ENCODE data around the gene NFATC4. TPM values are rescaled to one million over a fixed set of nuclear protein-coding genes. Genes with fewer than 3 reads are reported as not detected.

Gene NFATC4
- polyA plus RNA-seq, 1 experiment, result 151 TPM

DNA sequence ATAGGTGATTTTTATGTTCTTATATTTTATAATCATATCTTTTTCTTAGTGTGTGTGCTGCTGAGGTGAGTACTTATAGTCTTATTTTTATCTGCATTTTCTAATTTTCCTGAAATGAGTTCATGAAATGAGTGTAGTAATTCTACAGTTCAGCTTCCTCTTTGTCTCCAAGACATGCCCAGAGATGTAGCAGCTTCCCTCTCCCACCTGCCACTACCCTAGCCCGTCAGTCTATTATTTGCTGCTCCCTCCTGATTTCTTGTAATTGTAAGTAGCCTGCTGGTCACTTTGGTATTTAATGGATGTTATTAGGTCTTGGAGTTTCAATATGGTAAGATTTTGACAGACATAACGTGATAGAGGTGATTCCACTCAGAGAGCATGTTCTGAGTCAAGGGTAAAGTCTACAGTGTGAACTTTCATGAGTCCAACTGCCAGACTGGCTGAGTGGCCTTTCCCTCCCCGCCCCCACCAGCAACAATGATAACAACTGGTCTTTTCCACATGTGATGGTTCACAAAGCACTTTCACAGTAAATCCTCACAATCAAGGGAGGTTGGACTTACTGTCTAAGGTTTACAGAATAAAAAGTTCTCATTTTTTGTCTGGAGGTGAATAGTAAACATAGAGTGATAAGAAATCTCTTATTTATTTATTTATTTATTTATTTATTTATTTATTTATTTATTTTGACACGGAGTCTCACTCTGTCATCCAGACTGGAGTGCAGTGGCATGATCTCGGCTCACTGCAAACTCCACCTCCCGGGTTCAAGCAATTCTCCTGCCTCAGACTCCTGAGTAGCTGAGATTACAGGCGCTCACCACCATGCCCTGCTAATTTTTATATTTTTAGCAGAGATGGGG is 24.0 kb upstream of the NFATC4 start:
- TF ChIP-seq, protein P1, sequence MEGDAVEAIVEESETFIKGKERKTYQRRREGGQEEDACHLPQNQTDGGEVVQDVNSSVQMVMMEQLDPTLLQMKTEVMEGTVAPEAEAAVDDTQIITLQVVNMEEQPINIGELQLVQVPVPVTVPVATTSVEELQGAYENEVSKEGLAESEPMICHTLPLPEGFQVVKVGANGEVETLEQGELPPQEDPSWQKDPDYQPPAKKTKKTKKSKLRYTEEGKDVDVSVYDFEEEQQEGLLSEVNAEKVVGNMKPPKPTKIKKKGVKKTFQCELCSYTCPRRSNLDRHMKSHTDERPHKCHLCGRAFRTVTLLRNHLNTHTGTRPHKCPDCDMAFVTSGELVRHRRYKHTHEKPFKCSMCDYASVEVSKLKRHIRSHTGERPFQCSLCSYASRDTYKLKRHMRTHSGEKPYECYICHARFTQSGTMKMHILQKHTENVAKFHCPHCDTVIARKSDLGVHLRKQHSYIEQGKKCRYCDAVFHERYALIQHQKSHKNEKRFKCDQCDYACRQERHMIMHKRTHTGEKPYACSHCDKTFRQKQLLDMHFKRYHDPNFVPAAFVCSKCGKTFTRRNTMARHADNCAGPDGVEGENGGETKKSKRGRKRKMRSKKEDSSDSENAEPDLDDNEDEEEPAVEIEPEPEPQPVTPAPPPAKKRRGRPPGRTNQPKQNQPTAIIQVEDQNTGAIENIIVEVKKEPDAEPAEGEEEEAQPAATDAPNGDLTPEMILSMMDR (IDR thresholded peaks at IDR 0.05; ENCODE audit: insufficient read depth, low read depth, low read length), result no peak
- no peak overlapping the region for H3K4me3 ChIP-seq (ENCODE audit: low read depth, low read length)
- H3K27me3 ChIP-seq (ENCODE audit: control insufficient read depth, insufficient read depth, low read length), result peaks cover 5% of the 10 kb centered on the region
- ChIA-PET CTCF (interaction anchor here (0.7 to 5.6 kb wide), 3 partner anchors 11 to 88 kb away, joined by 3 to 41 read pairs (median 7); no protein-coding TSS in a partner anchor), POLR2A (no interaction called here)
- no peak for DNase-seq (ENCODE audit: low read depth)
- no peaks in the 10 kb centered on the region for H3K36me3 ChIP-seq (ENCODE audit: control insufficient read depth, insufficient read depth, low read length)

DNA sequence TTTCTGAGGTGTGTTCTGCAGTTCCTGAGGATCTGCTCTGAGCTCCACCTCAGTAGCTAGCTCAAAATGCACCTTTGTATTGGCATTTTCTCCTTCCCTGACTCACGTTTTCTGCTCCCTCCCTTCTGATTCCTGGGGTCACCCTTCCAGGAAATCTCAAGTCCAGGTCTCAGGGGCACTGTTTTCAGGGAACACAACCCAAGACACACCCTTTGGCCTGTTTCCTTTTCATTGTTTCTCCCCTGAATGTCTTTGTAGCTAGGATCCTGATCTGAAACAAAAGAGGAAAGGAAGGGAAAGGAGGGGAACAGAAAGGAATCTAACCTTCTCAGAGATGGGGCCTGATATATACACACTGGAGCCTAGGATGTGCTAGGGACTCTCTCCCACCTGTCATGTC is 20.9 kb upstream of the NFATC4 start:
- no peaks in the 10 kb centered on the region for H3K36me3 ChIP-seq (ENCODE audit: control insufficient read depth, insufficient read depth, low read length)
- H3K27me3 ChIP-seq (ENCODE audit: control insufficient read depth, insufficient read depth, low read length), result peaks cover 6% of the 10 kb centered on the region; the same call in 1 of the 2 replicates
- H3K4me3 ChIP-seq (ENCODE audit: low read depth, low read length), result no peak overlapping the region
- DNase-seq (ENCODE audit: low read depth), result no peak
- TF ChIP-seq, protein P1 (IDR thresholded peaks at IDR 0.05; ENCODE audit: insufficient read depth, low read depth, low read length), result no peak
- POLR2A ChIA-PET, result no interaction called here
- CTCF ChIA-PET, result interaction anchor here (0.9 to 5.6 kb wide), 11 partner anchors 9 to 90 kb away, joined by 3 to 41 read pairs (median 5); partner anchors contain the start of gene CIDEB

DNA sequence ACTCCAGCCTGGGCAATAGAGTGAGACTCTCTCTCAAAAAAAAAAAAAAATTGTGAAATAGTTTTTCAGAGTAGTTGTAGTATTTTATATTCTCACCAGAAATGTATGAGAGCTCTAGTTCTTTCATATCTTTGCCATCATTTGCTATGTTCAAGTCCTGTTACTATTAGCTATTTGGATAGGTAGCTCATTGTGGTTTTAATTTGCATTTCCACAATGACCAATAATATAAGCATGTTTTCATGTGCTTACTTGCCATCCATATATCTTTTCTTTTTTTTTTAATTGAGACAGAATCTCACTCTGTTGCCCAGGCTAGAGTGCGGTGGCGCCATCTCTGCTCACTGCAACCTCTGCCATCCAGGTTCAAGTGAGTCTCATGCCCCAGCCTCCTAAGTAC is 19.8 kb upstream of the NFATC4 start:
- TF ChIP-seq, protein P1 (IDR thresholded peaks at IDR 0.05; ENCODE audit: insufficient read depth, low read depth, low read length), result no peak
- no peak overlapping the region for H3K4me3 ChIP-seq (ENCODE audit: low read depth, low read length)
- no peak for DNase-seq (ENCODE audit: low read depth)
- ChIA-PET CTCF (interaction anchor here (0.6 to 5.6 kb wide), 9 partner anchors 10 to 585 kb away, joined by 3 to 41 read pairs (median 4); no protein-coding TSS in a partner anchor), POLR2A (no interaction called here)
- H3K36me3 ChIP-seq (ENCODE audit: control insufficient read depth, insufficient read depth, low read length), result no peaks in the 10 kb centered on the region
- H3K27me3 ChIP-seq (ENCODE audit: control insufficient read depth, insufficient read depth, low read length), result peaks cover 6% of the 10 kb centered on the region; the same call in 1 of the 2 replicates

GRCh38 chr14:24349742-24350141 is 18.2 kb upstream of the NFATC4 start:
- Histone ChIP-seq H3K36me3 (ENCODE audit: control insufficient read depth, insufficient read depth, low read length) (no peaks in the 10 kb centered on the region), H3K4me3 (ENCODE audit: low read depth, low read length) (no peak overlapping the region), H3K27me3 (ENCODE audit: control insufficient read depth, insufficient read depth, low read length) (peaks cover 6% of the 10 kb centered on the region; the same call in 1 of the 2 replicates)
- ChIA-PET POLR2A (no interaction called here), CTCF (interaction anchor here (3.6 to 4.2 kb wide), 4 partner anchors 10 to 82 kb away, joined by 22 to 42 read pairs (median 32); partner anchors contain the start of genes ADCY4, CBLN3, KHNYN and RIPK3)
- TF ChIP-seq, protein P1 (IDR thresholded peaks at IDR 0.05; ENCODE audit: insufficient read depth, low read depth, low read length), result no peak
- DNase-seq (ENCODE audit: low read depth), result no peak

DNA sequence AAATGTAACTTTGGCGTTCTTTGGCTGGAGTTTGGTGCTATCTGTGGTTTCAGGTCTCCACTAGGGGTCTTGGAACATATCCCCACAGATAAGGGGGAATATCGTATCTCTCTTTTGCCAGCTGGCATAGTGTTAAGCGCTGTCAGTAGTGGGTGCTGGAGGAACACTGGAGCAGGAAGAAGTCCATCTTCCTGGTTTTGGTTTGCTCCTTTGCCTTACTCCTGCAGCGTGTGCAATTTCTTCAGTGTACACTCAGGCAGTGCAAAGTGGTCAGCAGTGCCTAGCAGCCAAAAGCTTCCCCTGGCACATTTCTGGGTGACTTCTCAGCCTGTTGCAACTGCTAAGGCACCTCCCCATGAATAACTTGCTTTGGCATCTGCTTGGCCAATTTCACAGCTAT is 16.5 kb upstream of the NFATC4 start:
- DNase-seq (ENCODE audit: low read depth), result no peak
- ChIA-PET POLR2A (interaction anchor here (0.6 to 0.9 kb wide), 2 partner anchors 14 to 15 kb away, joined by 3 to 8 read pairs; no protein-coding TSS in a partner anchor), CTCF (interaction anchor here (0.8 to 4.2 kb wide), 9 partner anchors 11 to 86 kb away, joined by 3 to 42 read pairs (median 12); partner anchors contain the start of genes ADCY4, CBLN3, KHNYN and NFATC4)
- Histone ChIP-seq H3K27me3 (ENCODE audit: control insufficient read depth, insufficient read depth, low read length) (peaks cover 6% of the 10 kb centered on the region; the same call in 1 of the 2 replicates), H3K4me3 (ENCODE audit: low read depth, low read length) (no peak overlapping the region), H3K36me3 (ENCODE audit: control insufficient read depth, insufficient read depth, low read length) (no peaks in the 10 kb centered on the region)
- TF ChIP-seq, protein P1 (IDR thresholded peaks at IDR 0.05; ENCODE audit: insufficient read depth, low read depth, low read length), result peak; percentile 18

All from BJ (cell line).